ENCODE data around the gene DEFB110. TPM values are rescaled to one million over a fixed set of nuclear protein-coding genes. Genes with fewer than 3 reads are reported as not detected.

DEFB110 gene
- total RNA-seq, 2 experiments from 2014 or later = not detected

DNA sequence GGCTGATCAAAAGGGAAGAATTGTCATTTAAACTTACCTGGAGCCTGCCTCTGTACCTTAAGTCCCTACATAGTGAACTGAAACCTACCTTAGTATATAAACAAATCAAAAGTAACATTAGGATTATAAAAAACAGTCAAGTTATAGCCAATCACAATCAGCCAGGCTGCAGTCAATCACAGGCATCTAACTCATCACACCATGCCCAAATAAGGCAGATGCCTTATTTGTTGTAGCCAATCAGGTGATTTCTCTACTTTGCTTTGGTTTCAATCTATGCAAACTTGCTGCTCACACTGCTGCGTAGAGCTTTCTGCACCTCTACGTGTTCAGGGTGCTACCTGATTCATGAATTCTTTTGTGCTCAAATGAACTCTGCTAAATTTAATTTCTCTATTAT lies 34.0 kb downstream of the DEFB110 start:
- Mint-ChIP-seq H3K4me3 (no peak overlapping the region), H3K27ac (no peak overlapping the region), H3K4me1 (ENCODE audit: low read depth) (no peaks in the 10 kb centered on the region), H3K9me3 (ENCODE audit: insufficient read depth) (no peaks in the 10 kb centered on the region), H3K27me3 (ENCODE audit: low read depth) (no peaks in the 10 kb centered on the region), H3K36me3 (ENCODE audit: low read depth) (no peaks in the 10 kb centered on the region)
- ChIA-PET CTCF (no interaction called here), POLR2A (no interaction called here)
- DNase-seq (no peak), ATAC-seq (no peak)

DNA sequence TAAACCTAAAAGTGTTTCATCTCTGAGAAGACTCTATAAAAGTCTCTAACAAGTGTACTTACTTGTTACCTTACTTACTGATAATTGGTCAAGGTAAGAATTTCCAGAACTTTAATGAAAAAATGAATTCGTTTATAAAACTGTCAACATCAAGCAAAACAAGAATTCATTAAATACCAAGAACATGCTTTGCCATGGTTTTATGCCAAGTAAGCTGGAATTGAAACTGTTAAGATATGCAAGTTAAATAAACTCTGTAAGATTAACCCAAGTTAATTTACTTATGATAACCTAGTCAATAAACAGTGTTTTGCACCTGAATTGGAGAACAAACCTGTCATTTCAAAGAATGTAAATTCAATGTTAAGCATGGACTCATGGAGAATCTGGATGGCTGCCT lies 35.2 kb downstream of the DEFB110 start:
- no peaks in the 10 kb centered on the region for H3K36me3 Mint-ChIP-seq (ENCODE audit: low read depth)
- DNase-seq (no peak), ATAC-seq (no peak)
- no peak overlapping the region for H3K27ac Mint-ChIP-seq
- no peaks in the 10 kb centered on the region for H3K27me3 Mint-ChIP-seq (ENCODE audit: low read depth)
- H3K4me1 Mint-ChIP-seq (ENCODE audit: low read depth) = no peaks in the 10 kb centered on the region
- H3K4me3 Mint-ChIP-seq = no peak overlapping the region
- CTCF ChIA-PET = no interaction called here
- H3K9me3 Mint-ChIP-seq (ENCODE audit: insufficient read depth) = no peaks in the 10 kb centered on the region
- POLR2A ChIA-PET = no interaction called here

- no peaks in the 10 kb centered on the region for H3K36me3 Mint-ChIP-seq (ENCODE audit: low read depth)
- no peak overlapping the region for H3K4me3 Mint-ChIP-seq
- POLR2A ChIA-PET = no interaction called here
- H3K27ac Mint-ChIP-seq = no peak overlapping the region
- ATAC-seq = no peak
- no peaks in the 10 kb centered on the region for H3K27me3 Mint-ChIP-seq (ENCODE audit: low read depth)
- H3K4me1 Mint-ChIP-seq (ENCODE audit: low read depth) = peaks cover 3% of the 10 kb centered on the region
- no peak for DNase-seq
- no peaks in the 10 kb centered on the region for H3K9me3 Mint-ChIP-seq (ENCODE audit: insufficient read depth)
- CTCF ChIA-PET = no interaction called here
Observed at GRCh38 chr6:49982046-49982445, 39.7 kb downstream of the DEFB110 start.

GRCh38 chr6:49980898-49981297 lies 40.9 kb downstream of the DEFB110 start:
- ATAC-seq = no peak
- H3K9me3 Mint-ChIP-seq (ENCODE audit: insufficient read depth) = no peaks in the 10 kb centered on the region
- H3K36me3 Mint-ChIP-seq (ENCODE audit: low read depth) = no peaks in the 10 kb centered on the region
- no peaks in the 10 kb centered on the region for H3K27me3 Mint-ChIP-seq (ENCODE audit: low read depth)
- CTCF ChIA-PET = no interaction called here
- DNase-seq = no peak
- no peak overlapping the region for H3K4me3 Mint-ChIP-seq
- peaks cover 3% of the 10 kb centered on the region for H3K4me1 Mint-ChIP-seq (ENCODE audit: low read depth)
- POLR2A ChIA-PET = interaction anchor here (0.7 kb wide), 2 partner anchors 46 to 514 kb away, joined by 3 to 5 read pairs; no protein-coding TSS in a partner anchor
- no peak overlapping the region for H3K27ac Mint-ChIP-seq

DNA sequence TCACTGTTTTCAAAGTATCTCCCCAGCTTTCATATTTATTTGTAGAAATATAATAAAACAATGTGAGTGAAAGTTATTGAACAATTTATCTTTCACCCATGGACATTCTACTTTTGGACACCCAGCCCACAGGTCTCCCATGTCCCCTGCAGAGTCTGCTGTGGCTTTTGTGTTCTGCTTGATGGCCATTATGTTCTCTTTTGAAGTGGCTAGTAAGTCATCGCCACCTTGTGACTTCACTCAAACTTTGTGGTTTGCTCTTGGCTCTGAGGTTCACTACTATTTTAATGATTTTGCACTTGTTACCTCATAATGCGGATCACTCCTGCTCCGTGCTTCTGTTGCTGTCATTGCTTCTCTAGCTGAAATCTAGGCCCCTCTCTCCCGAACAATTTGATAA lies 42.2 kb downstream of the DEFB110 start:
- CTCF ChIA-PET = interaction anchor here (1.1 kb wide), 1 partner anchor 14 kb away, joined by 3 read pairs; no protein-coding TSS in a partner anchor
- H3K36me3 Mint-ChIP-seq (ENCODE audit: low read depth) = no peaks in the 10 kb centered on the region
- no peak overlapping the region for H3K27ac Mint-ChIP-seq
- ATAC-seq (no peak), DNase-seq (no peak)
- H3K9me3 Mint-ChIP-seq (ENCODE audit: insufficient read depth) = no peaks in the 10 kb centered on the region
- H3K27me3 Mint-ChIP-seq (ENCODE audit: low read depth) = no peaks in the 10 kb centered on the region
- POLR2A ChIA-PET = no interaction called here
- no peak overlapping the region for H3K4me3 Mint-ChIP-seq
- peaks cover 3% of the 10 kb centered on the region for H3K4me1 Mint-ChIP-seq (ENCODE audit: low read depth)

GRCh38 chr6:49978332-49979226 lies 43.2 kb downstream of the DEFB110 start:
- POLR2A ChIA-PET = no interaction called here
- Mint-ChIP-seq H3K4me3 (peak overlapping the region; percentile 67), H3K36me3 (ENCODE audit: low read depth) (no peaks in the 10 kb centered on the region), H3K27ac (no peak overlapping the region), H3K27me3 (ENCODE audit: low read depth) (no peaks in the 10 kb centered on the region), H3K9me3 (ENCODE audit: insufficient read depth) (no peaks in the 10 kb centered on the region), H3K4me1 (ENCODE audit: low read depth) (peaks cover 3% of the 10 kb centered on the region)
- no peak for DNase-seq
- no peak for ATAC-seq
- CTCF ChIA-PET = no interaction called here

DNA sequence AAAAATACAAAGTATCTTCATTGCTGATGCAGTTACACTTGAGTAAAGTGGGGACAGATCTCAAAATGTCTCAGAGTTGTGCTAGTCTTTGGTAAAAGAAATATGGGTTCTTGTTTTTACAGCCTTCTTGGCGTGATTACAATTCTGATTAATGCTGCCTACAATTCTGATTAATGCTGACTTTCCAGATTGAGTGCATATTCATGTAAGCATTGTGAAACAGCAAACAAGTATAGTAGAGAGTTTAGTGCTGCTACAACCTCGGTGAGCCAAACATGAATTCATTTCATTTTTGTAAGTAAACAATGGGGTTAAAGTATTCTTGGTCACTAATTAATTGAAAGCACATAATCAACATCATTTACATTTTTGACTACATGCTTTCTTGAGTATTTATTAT lies 52.2 kb downstream of the DEFB110 start, which contains the start of gene DEFB113:
Gene DEFB113, minus strand, starts transcription at position 21 of the 400 bp plus-strand sequence. Its CDS starts 0 bp downstream, at position 21.
- ChIA-PET POLR2A (no interaction called here), CTCF (no interaction called here)
- Mint-ChIP-seq H3K4me3 (no peak within 1 kb of the TSS), H3K27ac (no peak within 1 kb of the TSS), H3K9me3 (ENCODE audit: insufficient read depth) (no peaks in the 10 kb centered on the region), H3K36me3 (ENCODE audit: low read depth) (no peaks in the 10 kb centered on the region), H3K27me3 (ENCODE audit: low read depth) (no peaks in the 10 kb centered on the region), H3K4me1 (ENCODE audit: low read depth) (no peaks in the 10 kb centered on the region)
- ATAC-seq (no peak), DNase-seq (no peak)

Other genes with a start within 250 kb of the DEFB110 start
- gene PGK2, start 234.7 kb downstream of the DEFB110 start, total RNA-seq = not detected
- gene CRISP1, start 155.5 kb downstream of the DEFB110 start, total RNA-seq = not detected
- not detected for gene DEFB114, start 57.8 kb downstream of the DEFB110 start, total RNA-seq
- not detected for gene DEFB113, start 52.4 kb downstream of the DEFB110 start, total RNA-seq
- not detected for gene DEFB112, start 27.9 kb upstream of the DEFB110 start, total RNA-seq